WTC11 (cell line): ENCODE measurements around the gene F8. TPM values are rescaled to one million over a fixed set of nuclear protein-coding genes. Genes with fewer than 3 reads are reported as not detected.

ENCODE experiments used
- ATAC-seq: fragments of 200-7000 bp; cut with Tn5 transposase; 2 replicates; pipeline ENCODE4 v1.10.0; 2021; ENCODE audit warnings: mild to moderate bottlenecking, moderate library complexity
- CTCF ChIA-PET: fragments of 300-600 bp; sonication (Branson Sonifier 250); formaldehyde crosslinking; loops from one replicate; lab custom pipeline; 2021; ENCODE audit warnings: antibody characterized with exemption; lab: Charles Lee
- POLR2A ChIA-PET: fragments of 350-600 bp; sonication (Branson Sonifier 250); formaldehyde crosslinking; loops from one replicate; lab custom pipeline; 2021; ENCODE audit warnings: antibody characterized with exemption; lab: Charles Lee
- DNase-seq: peaks from one replicate; pipeline ENCODE4 v3.0.0; 2021; ENCODE audit warnings: low spot score
- H3K27ac Mint-ChIP-seq: 2 replicates; pipeline ENCODE4 v1.8.0; 2021; ENCODE audit warnings: mixed read lengths
- H3K27me3 Mint-ChIP-seq: 2 replicates; pipeline ENCODE4 v1.8.0; 2021; ENCODE audit warnings: low read depth, mild to moderate bottlenecking, moderate library complexity, mixed read lengths
- H3K36me3 Mint-ChIP-seq: 2 replicates; pipeline ENCODE4 v1.8.0; 2021; ENCODE audit warnings: mixed read lengths
- H3K4me1 Mint-ChIP-seq: 2 replicates; pipeline ENCODE4 v1.8.0; 2022; ENCODE audit warnings: mixed read lengths
- H3K4me3 Mint-ChIP-seq: 2 replicates; pipeline ENCODE4 v1.8.0; 2021; ENCODE audit warnings: mild to moderate bottlenecking, moderate library complexity, mixed read lengths
- H3K9me3 Mint-ChIP-seq: 2 replicates; pipeline ENCODE4 v1.8.0; 2021; ENCODE audit warnings: mixed read lengths
- AFF4 ChIP-seq: sonication (generic); formaldehyde crosslinking; IDR thresholded peaks from 2 replicates; pipeline ENCODE4 v1.8.1; 2023; ENCODE audit warnings: mild to moderate bottlenecking, missing genetic modification reagents, borderline replicate concordance
- E2F4 ChIP-seq: sonication (generic); formaldehyde crosslinking; IDR thresholded peaks from 2 replicates; pipeline ENCODE4 v1.8.1; 2022; ENCODE audit warnings: low read depth, mild to moderate bottlenecking, moderate library complexity, missing genetic modification reagents, borderline replicate concordance
- FOXP1 ChIP-seq: sonication (generic); formaldehyde crosslinking; IDR thresholded peaks from 2 replicates; pipeline ENCODE4 v1.8.0; 2022; ENCODE audit warnings: missing genetic modification reagents, mild to moderate bottlenecking, moderate library complexity, borderline replicate concordance
- IRF1 ChIP-seq: sonication (generic); formaldehyde crosslinking; IDR thresholded peaks from 2 replicates; pipeline ENCODE4 v1.8.0; 2023; ENCODE audit warnings: missing genetic modification reagents
- JUN ChIP-seq: sonication (generic); formaldehyde crosslinking; IDR thresholded peaks from 2 replicates; pipeline ENCODE4 v1.8.0; 2023; ENCODE audit warnings: mild to moderate bottlenecking, missing genetic modification reagents
- KAT7 ChIP-seq: sonication (generic); formaldehyde crosslinking; IDR thresholded peaks from 2 replicates; pipeline ENCODE4 v1.8.1; 2023; ENCODE audit warnings: missing genetic modification reagents, mild to moderate bottlenecking, borderline replicate concordance
- MAX ChIP-seq: sonication (generic); formaldehyde crosslinking; IDR thresholded peaks from 2 replicates; pipeline ENCODE4 v1.8.0; 2022; ENCODE audit warnings: mild to moderate bottlenecking, missing genetic modification reagents
- MYBL2 ChIP-seq: sonication (generic); formaldehyde crosslinking; IDR thresholded peaks from 2 replicates; pipeline ENCODE4 v1.8.1; 2023; ENCODE audit warnings: mild to moderate bottlenecking, moderate library complexity, missing genetic modification reagents
- NR1H2 ChIP-seq: sonication (generic); formaldehyde crosslinking; IDR thresholded peaks from 2 replicates; pipeline ENCODE4 v1.9.0; 2021; ENCODE audit warnings: mild to moderate bottlenecking, moderate library complexity, missing genetic modification reagents
- OVOL2 ChIP-seq: fragments of 250-450 bp; sonication (Bioruptor Pico); IDR thresholded peaks from 2 replicates; pipeline ENCODE4 v1.9.0; 2021; ENCODE audit warnings: mild to moderate bottlenecking, borderline replicate concordance
- SOX15 ChIP-seq: fragments of 250-450 bp; sonication (Bioruptor Pico); IDR thresholded peaks from 2 replicates; pipeline ENCODE4 v1.9.0; 2021; ENCODE audit warnings: mild to moderate bottlenecking
- TCF7 ChIP-seq: sonication (generic); formaldehyde crosslinking; IDR thresholded peaks from 2 replicates; pipeline ENCODE4 v1.8.0; 2022; ENCODE audit warnings: mild to moderate bottlenecking, low read depth, missing genetic modification reagents, moderate library complexity
- TEAD1 ChIP-seq: sonication (generic); formaldehyde crosslinking; IDR thresholded peaks from 2 replicates; pipeline ENCODE4 v1.8.0; 2022; ENCODE audit warnings: mild to moderate bottlenecking, missing genetic modification reagents
- USF1 ChIP-seq: sonication (generic); formaldehyde crosslinking; IDR thresholded peaks from 2 replicates; pipeline ENCODE4 v1.8.0; 2022; ENCODE audit warnings: mild to moderate bottlenecking, missing genetic modification reagents
- USF2 ChIP-seq: sonication (generic); formaldehyde crosslinking; IDR thresholded peaks from 2 replicates; pipeline ENCODE4 v1.8.1; 2023; ENCODE audit warnings: mild to moderate bottlenecking, missing genetic modification reagents, moderate library complexity
- ZNF416 ChIP-seq: fragments of 250-450 bp; sonication (Bioruptor Pico); IDR thresholded peaks from 2 replicates; pipeline ENCODE4 v1.9.0; 2021; ENCODE audit warnings: mild to moderate bottlenecking, inconsistent platforms
- ZNF425 ChIP-seq: fragments of 250-450 bp; sonication (Bioruptor Pico); conservative IDR thresholded peaks from 2 replicates; pipeline ENCODE4 v1.9.0; 2021; ENCODE audit warnings: mild to moderate bottlenecking
- ZNF671 ChIP-seq: fragments of 250-450 bp; sonication (Bioruptor Pico); IDR thresholded peaks from 2 replicates; pipeline ENCODE4 v1.8.0; 2021; ENCODE audit warnings: mild to moderate bottlenecking
- total RNA-seq: library from RNA; stranded (reverse); gene quantifications from 3 replicates; pipeline ENCODE4 v1.2.3, GENCODE V29; 2021

Gene F8
- total RNA-seq, 1 experiment from 2014 or later = 1.6 TPM

GRCh38 chrX:155055494-155055893, 33.0 kb upstream of the F8 start (continued):
- TF ChIP-seq TEAD1 (no peak), ZNF671 (no peak), KAT7 (CRISPR knock-in tag) (no peak), USF1 (CRISPR knock-in tag) (no peak), OVOL2 (CRISPR knock-in tag) (no peak), JUN (CRISPR knock-in tag) (no peak), USF2 (no peak), MYBL2 (CRISPR knock-in tag) (no peak)

- ChIA-PET CTCF (no interaction called here), POLR2A (no interaction called here)
- no peaks in the 10 kb centered on the region for H3K9me3 Mint-ChIP-seq
Measured at GRCh38 chrX:155054255-155054654, 31.7 kb upstream of the F8 start.

GRCh38 chrX:155053656-155054055, 31.1 kb upstream of the F8 start:
- no peaks in the 10 kb centered on the region for H3K27me3 Mint-ChIP-seq
- POLR2A ChIA-PET = no interaction called here
- peaks cover 7% of the 10 kb centered on the region for H3K4me1 Mint-ChIP-seq
- DNase-seq (no peak), ATAC-seq (no peak)
- CTCF ChIA-PET = no interaction called here
- peaks cover 3% of the 10 kb centered on the region; the same call in 1 of the 2 replicates for H3K36me3 Mint-ChIP-seq
- H3K4me3 Mint-ChIP-seq = no peak overlapping the region
- H3K9me3 Mint-ChIP-seq = no peaks in the 10 kb centered on the region
- no peak overlapping the region for H3K27ac Mint-ChIP-seq
- no peak for TF ChIP-seq IRF1 (CRISPR knock-in tag)
- TF ChIP-seq AFF4 (CRISPR knock-in tag) = no peak
- no peak for TF ChIP-seq NR1H2 (CRISPR knock-in tag)
- TF ChIP-seq MAX (CRISPR knock-in tag) = no peak
- no peak for TF ChIP-seq OVOL2 (CRISPR knock-in tag)
- no peak for TF ChIP-seq TCF7
- no peak for TF ChIP-seq FOXP1 (CRISPR knock-in tag)
- no peak for TF ChIP-seq ZNF671
- no peak for TF ChIP-seq E2F4 (CRISPR knock-in tag)

More at GRCh38 chrX:155054255-155054654, 31.7 kb upstream of the F8 start:
- no peak overlapping the region for H3K27ac Mint-ChIP-seq
- no peak for ATAC-seq
- H3K4me3 Mint-ChIP-seq = no peak overlapping the region
- TF ChIP-seq ZNF416 (CRISPR knock-in tag) = no peak
- no peak for TF ChIP-seq ZNF425 (CRISPR knock-in tag)
- TF ChIP-seq SOX15 (CRISPR knock-in tag) = no peak
- peaks cover 4% of the 10 kb centered on the region; the same call in 1 of the 2 replicates for H3K4me1 Mint-ChIP-seq
- no peaks in the 10 kb centered on the region for H3K27me3 Mint-ChIP-seq
- H3K36me3 Mint-ChIP-seq = peaks cover 3% of the 10 kb centered on the region; the same call in 1 of the 2 replicates
- DNase-seq = no peak
